Spleen (tissue), 7 donors: ENCODE data around the gene PACS1.

Experiments used
- CTCF ChIP-seq, 11 experiments: fragments of 200-600 bp in 7 of 11; fragments of 450-650 bp in 4 of 11; sonication (generic) in 4 of 11; IDR thresholded peaks in 8 of 11; conservative IDR thresholded peaks in 3 of 11; 1 replicate in 7 of 11; 2 replicates in 4 of 11; pipeline versions ENCODE4 v1.4.0 to v1.8.0; 2016 to 2021; ENCODE audit warnings: antibody characterized with exemption in 11 of 11, inconsistent platforms in 4 of 11, mild to moderate bottlenecking in 1 of 11
- POLR2A ChIP-seq, 3 donors: fragments of 450-650 bp; IDR thresholded peaks; one replicate each; pipeline ENCODE4 v1.5.1; 2017; ENCODE audit warnings: antibody characterized with exemption in 3 of 3, mild to moderate bottlenecking in 1 of 3
- POLR2AphosphoS5 ChIP-seq, 3 donors: sonication (generic); formaldehyde crosslinking; IDR thresholded peaks; one replicate each; pipeline ENCODE4 v1.5.1; 2017; ENCODE audit warnings: antibody characterized with exemption in 3 of 3
- donor health status: DM: no; HTN: no; CAD: no; lungs with moderate emphysema.
- donor health status: DM: no; HTN: no; CAD: no.
- donor health status: DM: no; HTN: no; CAD: no.

GRCh38 chr11:66020618-66021357 lies 49.3 kb upstream of the PACS1 start:
- peak in 1 of 11 experiments; percentile 3 for TF ChIP-seq CTCF (IDR thresholded peaks at IDR 0.05 in 8 of 11, conservative IDR thresholded peaks at IDR 0.05 in 3 of 11)
- TF ChIP-seq POLR2A (IDR thresholded peaks at IDR 0.05): no peak
- peak in 2 of 3 donors; percentile 48 to 68 for TF ChIP-seq POLR2AphosphoS5 (IDR thresholded peaks at IDR 0.05)
